HPDE6-E6E7 (cell line): ENCODE data around the gene F3.
"Not testable (repeated sequence)": the region's sequence is repeated elsewhere in the genome, so short reads cannot be mapped to it uniquely, and the experiment has no call there.

Experiments
- DNase-seq: peaks from one replicate; pipeline ENCODE4 v3.0.0; 2011; ENCODE audit warnings: missing footprints; ENCODE audit errors: extremely low spot score

The F3 gene

GRCh38 chr1:94541246-94542087 lies at the start of gene F3:
TSS of gene F3 (minus strand) at chr1:94541759. CDS start at chr1:94541636, 123 bp downstream.
- DNase-seq, result peak; percentile 79

GRCh38 chr1:94590203-94591137 lies 48.9 kb upstream of the F3 start:
- DNase-seq, result no peak

DNA sequence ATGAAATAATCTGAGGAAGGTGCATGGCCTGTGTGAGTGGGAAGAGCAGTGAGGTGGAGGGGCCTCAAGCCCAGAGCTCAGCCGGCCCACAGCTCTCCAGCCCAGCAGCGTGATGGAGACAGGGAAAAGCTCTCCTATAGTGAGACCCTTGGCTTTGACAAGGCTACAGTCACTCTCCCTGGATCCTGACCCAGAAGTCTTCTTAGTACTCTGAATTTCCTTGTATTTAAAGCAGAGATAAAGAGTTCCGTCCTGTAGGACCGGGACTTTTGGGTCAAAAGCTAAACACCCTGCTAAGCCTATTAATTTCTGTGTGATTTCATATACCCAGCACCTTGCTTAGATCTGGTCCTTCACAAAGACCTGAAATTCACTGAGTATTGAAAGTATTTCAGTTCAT lies 48.2 kb upstream of the F3 start:
- no peak for DNase-seq

DNA sequence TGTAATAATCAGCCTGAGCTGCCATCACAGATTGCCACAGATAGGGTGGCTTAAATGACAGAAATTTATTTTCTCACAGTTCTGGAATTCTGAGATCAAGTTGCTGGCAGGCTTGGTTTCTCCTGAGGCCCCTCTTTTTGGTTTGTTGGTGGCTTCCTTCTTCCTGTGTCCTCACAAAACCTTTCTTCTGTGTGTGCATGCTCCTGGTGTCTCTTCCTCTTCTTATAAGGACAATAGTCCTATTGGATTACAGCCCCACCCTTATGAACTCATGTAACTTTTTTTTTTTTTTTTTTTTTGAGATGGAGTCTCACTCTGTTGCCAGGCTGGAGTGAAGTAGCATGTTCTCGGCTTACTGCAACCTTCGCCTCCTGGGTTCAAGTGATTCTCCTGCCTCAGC lies 41.0 kb upstream of the F3 start:
- DNase-seq, result no peak

- DNase-seq, result no peak
These were observed 39.0 kb upstream of the F3 start for GRCh38 chr1:94580367-94581115.

DNA sequence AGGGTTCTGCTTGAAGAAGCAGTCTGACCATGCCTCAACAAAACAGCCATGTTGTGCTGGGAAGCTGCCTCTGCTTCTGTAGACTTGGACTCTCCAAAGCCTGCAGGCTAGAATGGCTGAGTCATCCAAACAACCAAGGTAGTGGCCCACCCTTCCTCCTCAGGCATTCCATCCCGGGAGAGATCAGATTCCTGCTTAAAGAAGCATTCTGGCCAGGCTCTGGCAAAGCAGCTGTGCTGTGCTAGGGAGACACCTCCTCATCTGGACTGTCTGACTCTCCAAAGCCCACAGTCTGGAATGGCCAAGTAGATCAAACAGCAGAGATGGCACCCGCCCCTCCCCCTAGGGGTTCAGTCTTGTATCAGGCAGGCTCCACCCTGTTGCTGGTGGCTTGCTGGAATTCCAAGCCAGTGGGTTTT lies 38.3 kb upstream of the F3 start:
- peak; percentile 84 for DNase-seq

DNA sequence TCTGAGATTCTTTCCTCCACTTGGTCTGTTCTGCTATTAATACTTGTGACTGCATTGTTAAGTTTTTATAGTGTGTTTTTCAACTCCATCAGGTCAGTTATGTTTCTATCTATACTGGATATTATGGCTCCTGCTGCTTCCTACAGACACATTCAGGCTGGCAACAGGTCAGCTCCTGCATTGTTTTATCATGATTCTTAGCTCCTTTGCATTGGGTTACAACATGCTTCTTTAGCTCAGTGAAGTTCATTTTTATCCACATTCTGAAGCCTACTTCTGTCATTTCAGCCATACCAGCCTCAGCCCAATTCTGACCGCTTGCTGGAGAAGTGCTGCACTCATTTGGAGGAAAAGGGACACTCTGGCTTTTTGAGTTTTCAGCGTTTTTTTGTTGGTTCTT lies 37.3 kb upstream of the F3 start:
- DNase-seq, result no peak

DNA sequence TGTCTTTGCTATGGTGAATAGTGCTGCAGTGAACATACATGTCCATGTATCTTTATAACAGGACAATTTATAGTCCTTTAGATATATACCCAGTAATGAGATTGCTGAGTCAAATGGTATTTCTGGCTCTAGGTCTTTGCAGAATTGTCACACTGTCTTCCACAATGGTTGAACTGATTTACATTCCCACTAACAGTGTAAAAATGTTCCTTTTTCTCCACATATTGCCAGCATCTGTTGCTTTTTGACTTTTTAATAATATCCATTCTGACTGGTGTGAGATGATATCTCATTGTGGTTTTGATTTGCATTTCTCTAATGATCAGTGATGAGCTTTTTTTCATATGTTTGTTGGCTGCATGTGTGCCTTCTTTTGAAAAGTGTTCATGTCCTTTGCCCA lies 32.4 kb upstream of the F3 start:
- DNase-seq, result not testable (repeated sequence)

DNA sequence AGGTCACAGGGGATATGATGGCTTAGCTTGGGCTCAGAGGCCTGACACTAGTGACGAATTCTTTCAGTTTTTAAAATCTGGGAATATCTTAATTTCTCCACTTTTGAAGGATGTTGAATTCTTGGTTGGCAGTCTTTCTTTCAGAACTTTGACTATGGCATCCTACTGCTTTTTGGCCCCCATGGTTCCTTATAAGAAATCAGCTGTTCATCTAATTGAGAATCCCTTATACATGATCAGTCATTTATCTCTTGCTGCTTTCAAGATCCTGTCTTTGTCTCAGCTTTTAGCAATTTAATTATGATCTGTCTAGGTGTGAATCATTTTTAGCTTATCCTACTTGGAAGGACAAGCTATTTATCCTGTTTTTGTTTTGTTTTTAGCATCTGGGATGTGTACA lies 31.2 kb upstream of the F3 start:
- no peak for DNase-seq

GRCh38 chr1:94570965-94571364 lies 29.4 kb upstream of the F3 start:
- DNase-seq, result not testable (repeated sequence)

- DNase-seq, result not testable (repeated sequence)
These were observed 27.2 kb upstream of the F3 start for GRCh38 chr1:94568806-94569205.

GRCh38 chr1:94567975-94568607 lies 26.5 kb upstream of the F3 start:
- not testable (repeated sequence) for DNase-seq

GRCh38 chr1:94566436-94566835 lies 24.9 kb upstream of the F3 start:
- DNase-seq, result not testable (repeated sequence)

DNA sequence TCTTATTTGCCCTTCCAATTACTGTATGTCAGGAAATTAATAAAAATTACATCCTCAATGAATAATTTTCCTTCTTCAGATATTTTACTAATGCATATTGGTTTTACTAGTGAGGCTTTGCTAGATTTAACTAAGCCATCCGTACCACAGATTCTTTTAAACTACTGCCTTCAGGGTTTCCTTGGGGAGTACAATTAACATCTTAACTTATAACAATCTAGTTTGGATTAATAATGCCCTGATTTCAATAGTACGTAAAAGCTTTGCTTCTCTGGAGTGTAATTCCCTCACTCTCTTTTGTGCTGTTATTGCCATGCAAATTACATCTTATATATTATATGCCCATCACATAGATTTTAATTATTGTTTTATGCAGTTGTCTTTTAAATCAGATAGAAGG lies 24.3 kb upstream of the F3 start:
- no peak for DNase-seq

GRCh38 chr1:94562519-94563260 lies 21.1 kb upstream of the F3 start:
- no peak for DNase-seq

GRCh38 chr1:94560333-94560732 lies 18.8 kb upstream of the F3 start:
- DNase-seq, result no peak

- no peak for DNase-seq
These were observed 18.4 kb upstream of the F3 start for GRCh38 chr1:94559921-94560320.

DNA sequence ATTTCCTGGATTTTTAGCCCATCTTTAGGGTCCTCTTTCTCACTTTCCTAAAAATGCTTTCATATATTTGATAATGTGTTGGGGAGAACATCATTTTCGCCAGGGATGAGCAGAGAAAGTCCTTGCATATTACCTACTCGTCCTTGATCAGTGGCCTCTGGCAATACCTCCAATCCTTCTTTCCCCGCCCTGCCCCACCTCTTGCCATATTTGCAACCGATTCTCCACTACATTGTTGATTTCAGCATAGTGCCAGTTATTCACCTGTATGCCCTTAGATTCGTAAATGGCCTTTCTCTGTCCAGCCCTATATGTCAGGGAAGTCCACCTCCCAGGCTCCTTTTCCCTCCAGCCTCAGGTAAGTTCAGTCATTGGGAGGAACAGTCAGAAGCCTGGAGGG lies 13.5 kb upstream of the F3 start:
- DNase-seq, result no peak

DNA sequence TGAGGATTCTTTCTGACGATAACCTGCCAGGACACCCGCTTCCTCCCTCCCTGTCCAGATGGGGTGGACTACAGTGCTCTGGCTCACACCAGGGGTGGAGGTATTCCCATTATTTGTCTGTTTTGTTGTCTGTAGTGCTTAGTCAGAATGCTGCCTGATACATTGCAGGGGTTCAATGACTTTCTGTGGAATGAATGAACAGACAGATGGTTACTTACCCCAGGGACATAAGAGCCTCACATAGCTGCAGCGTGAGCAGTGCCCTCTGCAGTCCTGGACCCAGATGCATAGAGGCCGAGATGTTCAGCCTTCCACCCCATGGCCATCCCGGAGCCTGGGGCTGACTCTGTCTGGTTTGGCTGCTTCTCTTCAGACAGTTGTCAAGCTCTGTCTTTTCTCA lies 13.0 kb upstream of the F3 start:
- DNase-seq, result no peak

DNA sequence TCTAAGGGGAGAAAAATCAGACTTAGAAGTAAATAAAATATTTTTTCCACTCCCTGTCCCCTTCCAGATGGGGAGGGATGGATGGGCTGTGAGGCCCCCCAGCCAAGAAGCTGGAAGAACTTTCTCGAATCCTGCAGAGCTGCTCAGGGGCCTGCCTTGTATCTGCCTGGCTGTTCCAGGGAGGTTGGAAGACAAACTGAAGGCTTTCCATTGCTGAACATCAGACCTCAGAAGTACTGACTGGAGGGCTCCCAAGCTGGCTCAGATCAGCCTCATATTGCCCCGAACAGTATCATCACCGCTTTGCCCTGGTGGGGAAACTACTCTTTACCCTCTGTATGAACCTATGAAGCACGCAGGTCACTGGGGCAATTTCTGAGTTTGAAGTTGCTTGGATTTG lies 12.4 kb upstream of the F3 start:
- no peak for DNase-seq

DNA sequence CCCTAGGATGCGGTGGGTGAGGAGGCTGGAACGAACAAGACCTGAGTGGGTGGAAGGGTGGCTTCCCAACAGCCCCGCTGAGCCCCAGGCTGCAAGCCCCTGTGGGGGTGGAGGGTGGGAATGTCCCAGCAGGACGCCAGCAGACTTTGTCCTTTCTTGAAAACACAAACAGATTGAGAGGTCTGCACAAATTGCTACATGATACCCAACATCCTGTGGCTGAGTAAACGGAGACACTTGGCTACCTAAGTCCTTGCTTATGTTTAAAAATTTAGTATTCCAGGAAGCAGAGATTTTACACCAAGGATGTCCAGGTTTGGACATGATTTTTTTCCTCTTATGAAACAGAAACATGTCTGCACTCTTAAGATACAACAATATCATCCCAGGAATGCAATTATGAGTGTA lies 11.8 kb upstream of the F3 start:
- no peak for DNase-seq
